OCI-LY1 (cell line): ENCODE data around the gene PPP1R9A.

ENCODE experiments used
- H2AFZ ChIP-seq: fragments of 200-600 bp; sonication (generic), shearing (Covaris generic); 2 replicates; pipeline ENCODE4 v1.6.0; 2014; ENCODE audit warnings: antibody characterized with exemption, mild to moderate bottlenecking, low read length
- H3F3A ChIP-seq: fragments of 200-600 bp; sonication (generic), shearing (Covaris generic); 2 replicates; pipeline ENCODE4 v1.6.0; 2014; ENCODE audit warnings: mild to moderate bottlenecking, antibody characterized with exemption, low read length, moderate library complexity; ENCODE audit not compliant: insufficient read depth
- H3K27ac ChIP-seq: fragments of 200-600 bp; sonication (generic); 2 replicates; pipeline ENCODE4 v1.5.1; 2014; ENCODE audit warnings: low read length, mixed run types, mild to moderate bottlenecking, low read depth; ENCODE audit not compliant: poor library complexity, severe bottlenecking
- H3K27me3 ChIP-seq: fragments of 200-600 bp; sonication (generic); 2 replicates; pipeline ENCODE4 v1.6.0; 2014; ENCODE audit warnings: antibody characterized with exemption, mild to moderate bottlenecking, low read length, moderate library complexity; ENCODE audit not compliant: insufficient read depth
- H3K36me3 ChIP-seq: fragments of 200-600 bp; sonication (generic); 2 replicates; pipeline ENCODE4 v1.6.1; 2014; ENCODE audit warnings: mild to moderate bottlenecking, antibody characterized with exemption, low read length, moderate library complexity, mixed read lengths; ENCODE audit not compliant: insufficient read depth
- H3K4me1 ChIP-seq: fragments of 200-600 bp; sonication (generic); 2 replicates; pipeline ENCODE4 v1.5.1; 2014; ENCODE audit warnings: mild to moderate bottlenecking, low read length, moderate library complexity; ENCODE audit not compliant: insufficient read depth, severe bottlenecking
- H3K4me2 ChIP-seq: fragments of 200-600 bp; sonication (generic), shearing (Covaris generic); 2 replicates; pipeline ENCODE4 v1.6.1; 2014; ENCODE audit warnings: low read length
- H3K4me3 ChIP-seq: fragments of 200-600 bp; sonication (generic); 2 replicates; pipeline ENCODE4 v1.5.1; 2014; ENCODE audit warnings: low read length, low read depth, mild to moderate bottlenecking, mixed read lengths; ENCODE audit not compliant: poor library complexity, severe bottlenecking
- H3K79me2 ChIP-seq: fragments of 200-600 bp; shearing (Covaris generic); 2 replicates; pipeline ENCODE4 v1.6.1; 2016; ENCODE audit warnings: mixed run types, low read length, mixed read lengths; ENCODE audit not compliant: insufficient read depth
- H3K9ac ChIP-seq: fragments of 200-600 bp; sonication (generic), shearing (Covaris generic); 2 replicates; pipeline ENCODE4 v1.6.1; 2014; ENCODE audit warnings: mild to moderate bottlenecking, low read length, mixed read lengths
- H3K9me2 ChIP-seq: fragments of 200-600 bp; sonication (generic), shearing (Covaris generic); 2 replicates; pipeline ENCODE4 v1.6.1; 2014; ENCODE audit warnings: low read depth, mild to moderate bottlenecking, low read length, mixed read lengths
- H3K9me3 ChIP-seq: fragments of 200-600 bp; shearing (Covaris generic); 2 replicates; pipeline ENCODE4 v1.6.1; 2014; ENCODE audit warnings: low read length, mixed read lengths
- H4K20me1 ChIP-seq: fragments of 200-600 bp; sonication (generic), shearing (Covaris generic); 2 replicates; pipeline ENCODE4 v1.6.0; 2016; ENCODE audit warnings: mild to moderate bottlenecking, low read length; ENCODE audit not compliant: insufficient read depth
- CTCF ChIP-seq: fragments of 200-600 bp; sonication (generic), shearing (Covaris generic); IDR thresholded peaks from 2 replicates; pipeline ENCODE4 v1.5.1; 2017; ENCODE audit warnings: mild to moderate bottlenecking, antibody characterized with exemption, low read length, moderate library complexity, mixed read lengths
- EZH2 ChIP-seq: fragments of 200-600 bp; sonication (generic), shearing (Covaris generic); IDR thresholded peaks from 2 replicates; pipeline ENCODE4 v1.8.0; 2017; ENCODE audit warnings: borderline replicate concordance, mixed run types, mild to moderate bottlenecking, antibody characterized with exemption, low read length, moderate library complexity, mixed read lengths

PPP1R9A gene

GRCh38 chr7:94874036-94874785 is 33.2 kb upstream of the PPP1R9A start:
- Histone ChIP-seq H3K4me3 (no peak overlapping the region), H3K79me2 (no peaks in the 10 kb centered on the region), H3K4me2 (no peak overlapping the region), H3K9ac (no peak overlapping the region), H3K4me1 (no peaks in the 10 kb centered on the region), H4K20me1 (no peaks in the 10 kb centered on the region), H3K9me3 (no peaks in the 10 kb centered on the region), H3K27ac (no peak overlapping the region), H3K27me3 (no peaks in the 10 kb centered on the region; the same call in 1 of the 2 replicates), H3K9me2 (no peaks in the 10 kb centered on the region), H3K36me3 (no peaks in the 10 kb centered on the region), H2AFZ (no peak overlapping the region), H3F3A (no peaks in the 10 kb centered on the region)
- TF ChIP-seq EZH2 (no peak), CTCF (no peak)

- no peaks in the 10 kb centered on the region for H3K4me1 ChIP-seq
- no peak overlapping the region for H3K4me3 ChIP-seq
- H3K27ac ChIP-seq: no peak overlapping the region
- H3K9ac ChIP-seq: no peak overlapping the region
- TF ChIP-seq EZH2 (no peak), CTCF (no peak)
- no peaks in the 10 kb centered on the region for H3K9me2 ChIP-seq
- no peak overlapping the region for H2AFZ ChIP-seq
- H3K79me2 ChIP-seq: no peaks in the 10 kb centered on the region
- H3K9me3 ChIP-seq: no peaks in the 10 kb centered on the region
- H3K36me3 ChIP-seq: no peaks in the 10 kb centered on the region
- no peak overlapping the region for H3K4me2 ChIP-seq
- H4K20me1 ChIP-seq: no peaks in the 10 kb centered on the region
- H3K27me3 ChIP-seq: no peaks in the 10 kb centered on the region; the same call in 1 of the 2 replicates
- H3F3A ChIP-seq: no peaks in the 10 kb centered on the region
Measured at GRCh38 chr7:94875201-94875600, 32.2 kb upstream of the PPP1R9A start.

- Histone ChIP-seq H3K4me1 (no peaks in the 10 kb centered on the region), H3K9me2 (no peaks in the 10 kb centered on the region), H3K9ac (no peak overlapping the region), H3K36me3 (no peaks in the 10 kb centered on the region), H3F3A (no peaks in the 10 kb centered on the region), H3K9me3 (no peaks in the 10 kb centered on the region), H2AFZ (no peak overlapping the region), H3K4me3 (no peak overlapping the region), H3K27me3 (no peaks in the 10 kb centered on the region; the same call in 1 of the 2 replicates), H4K20me1 (no peaks in the 10 kb centered on the region), H3K4me2 (no peak overlapping the region), H3K79me2 (no peaks in the 10 kb centered on the region), H3K27ac (no peak overlapping the region)
- TF ChIP-seq CTCF: no peak
- TF ChIP-seq EZH2: no peak
Measured at GRCh38 chr7:94877731-94878670, 29.4 kb upstream of the PPP1R9A start.
